ACC112 (cell line): ENCODE data around the gene PHF20.

Source experiments
- H2AFZ ChIP-seq: fragments of 200-600 bp; sonication (generic); one replicate; pipeline ENCODE4 v1.6.0; 2017; ENCODE audit warnings: antibody characterized with exemption, low read length; ENCODE audit not compliant: unreplicated experiment
- H3K27ac ChIP-seq: fragments of 200-600 bp; sonication (generic); 2 replicates; pipeline ENCODE4 v1.5.1; 2014; ENCODE audit warnings: low read depth, mild to moderate bottlenecking, antibody characterized with exemption, low read length, moderate library complexity
- H3K27me3 ChIP-seq: fragments of 200-600 bp; sonication (generic); 2 replicates; pipeline ENCODE4 v1.6.1; 2014; ENCODE audit warnings: mild to moderate bottlenecking, antibody characterized with exemption, low read length, moderate library complexity, mixed read lengths; ENCODE audit not compliant: insufficient read depth
- H3K36me3 ChIP-seq: fragments of 200-600 bp; sonication (generic); 2 replicates; pipeline ENCODE4 v1.6.1; 2016; ENCODE audit warnings: mild to moderate bottlenecking, antibody characterized with exemption, low read length, moderate library complexity, mixed read lengths; ENCODE audit not compliant: insufficient read depth
- H3K4me1 ChIP-seq: fragments of 200-600 bp; sonication (generic); one replicate; pipeline ENCODE4 v1.6.1; 2016; ENCODE audit warnings: low read length, mixed read lengths; ENCODE audit not compliant: insufficient read depth, unreplicated experiment, control insufficient read depth
- H3K4me3 ChIP-seq: fragments of 200-600 bp; sonication (generic); 2 replicates; pipeline ENCODE4 v1.5.1; 2014; ENCODE audit warnings: mild to moderate bottlenecking, low read depth, low read length
- H3K79me2 ChIP-seq: fragments of 200-600 bp; sonication (generic); one replicate; pipeline ENCODE4 v1.6.0; 2016; ENCODE audit warnings: low read length; ENCODE audit not compliant: control insufficient read depth, unreplicated experiment, insufficient read depth

PHF20 gene

DNA sequence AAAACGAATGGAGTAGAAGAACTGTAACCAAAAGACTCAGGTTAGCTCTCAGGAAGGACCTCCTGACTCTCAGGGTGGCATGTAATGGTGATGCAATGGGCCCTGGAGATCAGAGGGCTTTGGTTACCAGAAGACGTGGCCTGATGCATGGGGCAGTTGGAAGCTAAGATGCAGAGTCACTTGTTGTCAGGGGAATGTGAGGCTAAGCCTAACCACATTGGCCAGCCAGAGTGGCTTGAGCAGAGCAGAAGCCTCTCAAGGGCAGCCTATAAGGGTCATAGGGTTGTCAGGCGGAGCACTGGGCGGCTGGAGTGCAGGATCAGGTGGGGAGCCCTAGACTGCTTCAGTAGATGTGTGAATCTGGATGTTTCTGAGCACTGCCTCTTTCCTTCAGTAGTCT is 202.4 kb downstream of the PHF20 start:
- H3K4me3 ChIP-seq: no peak overlapping the region
- H3K79me2 ChIP-seq: no peaks in the 10 kb centered on the region
- no peaks in the 10 kb centered on the region for H3K27me3 ChIP-seq
- H3K4me1 ChIP-seq: peaks cover 9% of the 10 kb centered on the region
- H3K36me3 ChIP-seq: no peaks in the 10 kb centered on the region
- H2AFZ ChIP-seq: no peak overlapping the region
- H3K27ac ChIP-seq: no peak overlapping the region

DNA sequence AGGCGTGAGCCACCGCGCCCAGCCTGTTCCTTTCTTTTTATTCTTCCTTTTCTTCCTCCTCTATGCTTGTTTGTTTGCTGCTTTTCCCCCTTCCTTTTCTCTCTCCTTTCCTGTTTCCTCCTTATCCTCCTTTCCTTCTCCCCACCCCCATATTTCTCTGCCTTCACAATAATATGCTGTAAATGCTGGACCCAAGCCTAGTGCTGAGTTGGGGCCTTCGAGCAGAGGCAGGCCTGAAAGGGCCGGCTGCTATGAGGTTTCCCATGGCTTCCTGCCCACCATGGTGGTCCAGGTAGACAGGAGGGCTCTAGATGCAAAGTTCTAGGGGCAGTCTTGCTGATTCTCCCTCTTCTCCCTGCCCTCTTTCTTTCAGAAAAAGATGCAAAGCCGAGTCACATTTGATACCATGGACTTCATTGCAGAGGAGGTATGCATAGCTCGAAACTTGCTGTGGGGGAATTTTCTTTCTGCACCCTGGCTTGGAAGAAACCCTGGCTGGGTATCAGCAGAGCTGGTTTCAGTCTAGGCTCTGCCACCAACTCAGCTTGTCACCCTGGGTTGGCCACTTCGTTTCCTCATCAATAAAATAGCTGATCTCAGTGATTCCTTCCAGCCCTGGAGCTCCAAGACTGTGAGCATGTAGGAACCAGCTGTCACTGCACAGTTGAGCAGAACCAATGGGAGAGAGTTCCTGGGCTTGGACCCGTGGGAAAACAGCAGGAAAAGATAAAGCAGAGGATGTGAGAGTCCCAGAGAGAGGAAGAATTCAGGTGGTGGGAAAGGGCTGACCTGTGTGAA is 204.0 kb downstream of the PHF20 start:
- no peak overlapping the region for H3K27ac ChIP-seq
- H3K36me3 ChIP-seq: no peaks in the 10 kb centered on the region
- peaks cover 17% of the 10 kb centered on the region for H3K4me1 ChIP-seq
- no peaks in the 10 kb centered on the region for H3K79me2 ChIP-seq
- H3K27me3 ChIP-seq: no peaks in the 10 kb centered on the region
- H3K4me3 ChIP-seq: no peak overlapping the region
- no peak overlapping the region for H2AFZ ChIP-seq

DNA sequence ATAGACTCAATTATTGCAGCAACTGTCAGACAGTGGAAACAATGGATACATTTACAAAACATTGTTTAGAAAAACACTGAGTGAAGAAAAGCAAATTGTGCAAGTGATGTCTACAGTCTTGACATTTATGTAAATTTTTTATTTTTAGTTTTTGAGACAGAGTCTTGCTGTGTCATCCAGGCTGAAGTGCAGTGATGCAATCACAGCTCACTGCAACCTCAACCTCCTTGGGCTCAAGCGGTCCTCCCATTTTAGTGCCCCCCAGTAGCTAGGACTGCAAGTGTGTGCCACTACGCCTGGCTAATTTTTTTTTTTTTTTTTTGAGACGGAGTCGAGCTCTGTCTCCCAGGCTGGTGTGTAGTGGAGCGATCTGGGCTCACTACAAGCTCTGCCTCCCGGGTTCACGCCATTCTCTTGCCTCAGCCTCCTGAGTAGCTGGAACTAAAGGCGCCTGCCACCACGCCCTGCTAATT is 206.3 kb downstream of the PHF20 start:
- H2AFZ ChIP-seq: no peak overlapping the region
- no peak overlapping the region for H3K27ac ChIP-seq
- peaks cover 17% of the 10 kb centered on the region for H3K4me1 ChIP-seq
- H3K36me3 ChIP-seq: no peaks in the 10 kb centered on the region
- no peak overlapping the region for H3K4me3 ChIP-seq
- H3K79me2 ChIP-seq: no peaks in the 10 kb centered on the region
- H3K27me3 ChIP-seq: no peaks in the 10 kb centered on the region

DNA sequence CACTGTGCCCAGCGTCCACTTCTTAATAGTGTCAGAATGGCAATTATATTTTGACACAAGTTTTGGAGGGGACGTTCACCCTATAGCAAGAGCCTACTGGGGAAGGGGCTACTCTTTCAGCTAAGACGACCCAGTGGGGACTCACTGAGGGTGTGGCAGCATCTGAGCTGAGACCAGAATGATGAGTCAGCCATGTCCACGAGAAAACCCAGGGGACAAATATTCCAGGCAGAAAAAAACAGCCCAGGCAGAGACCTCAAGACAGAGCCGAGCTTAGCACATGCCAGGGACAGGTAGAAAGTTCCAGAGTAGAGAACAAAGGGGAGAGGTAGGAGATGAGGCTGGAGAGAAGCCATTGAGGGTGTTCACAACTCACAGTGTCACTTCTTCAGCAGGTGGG is 207.7 kb downstream of the PHF20 start:
- no peaks in the 10 kb centered on the region for H3K36me3 ChIP-seq
- no peaks in the 10 kb centered on the region for H3K79me2 ChIP-seq
- H3K27me3 ChIP-seq: no peaks in the 10 kb centered on the region
- no peak overlapping the region for H3K4me3 ChIP-seq
- H3K4me1 ChIP-seq: peaks cover 17% of the 10 kb centered on the region
- H3K27ac ChIP-seq: no peak overlapping the region
- H2AFZ ChIP-seq: no peak overlapping the region

DNA sequence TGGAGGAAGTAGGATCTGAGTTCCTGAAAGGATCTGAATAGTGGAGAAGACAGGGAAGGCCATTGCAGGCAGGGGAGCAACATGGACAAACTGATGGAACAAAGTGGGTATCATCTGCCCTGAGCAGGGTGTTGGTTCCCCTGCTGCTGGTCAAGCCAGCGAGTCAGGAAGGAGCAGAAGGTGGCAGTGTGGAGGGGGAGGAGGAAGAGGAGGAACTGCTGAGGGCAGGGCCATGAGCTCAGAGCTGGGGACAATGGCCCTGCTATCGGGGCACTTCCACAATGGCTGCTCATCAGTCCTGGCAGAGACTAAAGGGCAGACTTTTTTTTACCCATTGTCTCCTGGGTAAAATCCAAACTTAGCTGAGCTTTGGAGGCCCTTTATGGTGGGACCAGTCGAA is 210.2 kb downstream of the PHF20 start:
- Histone ChIP-seq H3K27ac (no peak overlapping the region), H3K36me3 (no peaks in the 10 kb centered on the region), H3K4me3 (no peak overlapping the region), H3K4me1 (peaks cover 17% of the 10 kb centered on the region), H2AFZ (no peak overlapping the region), H3K27me3 (no peaks in the 10 kb centered on the region), H3K79me2 (no peaks in the 10 kb centered on the region)

DNA sequence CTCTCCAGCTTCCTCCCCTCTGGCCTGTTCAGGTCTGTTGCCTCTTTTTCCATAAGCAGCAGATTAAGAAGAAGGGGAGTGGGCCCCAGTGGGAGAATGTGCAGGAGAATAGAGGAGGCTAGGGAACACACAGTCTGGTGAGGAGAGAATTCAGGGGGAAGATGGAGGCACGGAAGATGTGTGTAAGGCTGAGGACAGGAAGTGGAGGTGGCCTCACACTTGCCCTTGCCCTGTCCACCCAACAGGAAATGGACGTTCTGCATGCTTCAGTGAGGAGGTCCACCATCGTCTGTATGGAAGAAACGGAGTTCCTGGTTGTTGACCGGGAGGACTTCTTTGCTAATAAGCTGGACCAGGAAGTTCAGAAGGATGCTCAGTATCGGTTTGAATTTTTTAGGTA is 212.6 kb downstream of the PHF20 start:
- H3K79me2 ChIP-seq: no peaks in the 10 kb centered on the region
- peaks cover 7% of the 10 kb centered on the region for H3K4me1 ChIP-seq
- H3K4me3 ChIP-seq: no peak overlapping the region
- no peaks in the 10 kb centered on the region for H3K36me3 ChIP-seq
- H3K27me3 ChIP-seq: no peaks in the 10 kb centered on the region
- H3K27ac ChIP-seq: no peak overlapping the region
- no peak overlapping the region for H2AFZ ChIP-seq

DNA sequence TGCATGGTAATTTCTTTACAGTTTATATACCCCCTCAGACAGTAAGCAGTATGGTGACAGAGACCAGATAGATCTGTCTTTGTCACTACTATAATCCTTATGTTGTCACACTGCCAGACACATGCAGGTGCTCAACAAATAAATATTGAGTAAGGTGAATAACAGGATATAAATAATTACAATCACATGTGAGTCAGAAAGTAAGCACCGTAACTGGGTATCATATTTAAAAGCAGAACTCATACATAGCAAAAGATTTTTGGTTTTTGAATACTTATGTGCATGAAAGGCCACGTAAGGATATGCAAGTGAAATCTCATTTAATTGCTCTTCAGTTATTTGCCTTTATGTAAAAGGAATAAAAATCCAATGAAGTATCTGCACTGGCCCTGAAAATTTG is 214.0 kb downstream of the PHF20 start:
- Histone ChIP-seq H3K4me3 (no peak overlapping the region), H3K4me1 (no peaks in the 10 kb centered on the region), H2AFZ (no peak overlapping the region), H3K79me2 (no peaks in the 10 kb centered on the region), H3K36me3 (no peaks in the 10 kb centered on the region), H3K27ac (no peak overlapping the region), H3K27me3 (no peaks in the 10 kb centered on the region)

DNA sequence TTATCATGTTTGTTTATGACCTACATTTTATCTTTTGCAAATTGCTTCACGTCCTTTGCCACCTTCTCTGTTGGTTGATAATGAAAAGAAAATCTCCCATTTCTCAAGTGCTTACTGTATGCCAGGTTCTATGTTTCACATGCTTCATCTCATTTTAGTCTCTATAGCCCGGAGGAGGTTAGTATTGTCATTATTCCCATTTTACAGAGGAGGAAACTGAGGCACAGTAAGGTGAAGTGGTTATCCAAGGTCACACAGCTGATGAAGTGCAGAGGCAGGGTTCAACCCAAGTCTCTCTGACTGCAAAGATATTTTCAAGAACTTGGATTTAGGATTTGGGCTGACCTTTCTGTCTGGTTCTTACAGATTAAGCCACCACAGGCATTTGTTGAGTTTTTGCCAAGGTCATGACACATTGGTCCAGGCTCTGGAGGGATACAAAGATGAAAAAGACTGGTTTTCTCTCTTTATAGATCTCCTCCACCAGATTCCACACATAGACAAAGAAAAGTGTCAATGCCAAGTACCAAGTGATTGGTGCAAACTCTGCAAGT is 217.2 kb downstream of the PHF20 start:
- no peaks in the 10 kb centered on the region for H3K4me1 ChIP-seq
- no peaks in the 10 kb centered on the region for H3K36me3 ChIP-seq
- no peaks in the 10 kb centered on the region for H3K79me2 ChIP-seq
- no peak overlapping the region for H2AFZ ChIP-seq
- no peaks in the 10 kb centered on the region for H3K27me3 ChIP-seq
- H3K27ac ChIP-seq: no peak overlapping the region
- no peak overlapping the region for H3K4me3 ChIP-seq

DNA sequence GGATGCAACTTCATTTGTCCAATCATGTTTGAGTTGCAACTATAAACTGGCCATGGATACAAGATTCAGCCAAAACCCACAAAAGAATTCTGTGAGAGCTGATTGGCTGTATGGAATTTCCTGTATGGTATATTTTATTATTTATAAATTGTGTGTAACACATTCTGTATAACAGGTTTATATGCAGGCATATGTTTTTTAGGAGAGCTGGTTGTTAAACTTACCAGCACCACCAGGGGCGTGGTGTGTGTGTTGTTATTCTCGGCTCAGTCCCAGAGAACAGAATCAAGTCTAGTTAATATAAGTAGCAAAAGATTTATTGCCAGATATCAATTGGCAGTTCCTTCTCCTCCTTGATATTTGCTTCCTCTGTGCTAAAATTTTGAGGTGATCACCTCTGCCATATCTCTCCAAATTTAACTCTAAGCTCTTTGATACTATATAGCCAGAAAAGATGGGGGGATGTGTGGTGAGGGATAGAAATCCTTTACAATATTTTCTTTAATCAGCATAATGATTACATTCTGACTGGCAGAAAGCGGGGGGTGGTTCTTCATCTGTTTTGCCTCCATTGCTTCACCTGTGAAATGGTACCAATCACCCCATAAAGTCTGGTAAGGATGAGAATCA is 219.4 kb downstream of the PHF20 start:
- no peaks in the 10 kb centered on the region for H3K4me1 ChIP-seq
- no peak overlapping the region for H3K4me3 ChIP-seq
- H3K36me3 ChIP-seq: no peaks in the 10 kb centered on the region
- H3K79me2 ChIP-seq: no peaks in the 10 kb centered on the region
- no peak overlapping the region for H3K27ac ChIP-seq
- H3K27me3 ChIP-seq: no peaks in the 10 kb centered on the region
- no peak overlapping the region for H2AFZ ChIP-seq

DNA sequence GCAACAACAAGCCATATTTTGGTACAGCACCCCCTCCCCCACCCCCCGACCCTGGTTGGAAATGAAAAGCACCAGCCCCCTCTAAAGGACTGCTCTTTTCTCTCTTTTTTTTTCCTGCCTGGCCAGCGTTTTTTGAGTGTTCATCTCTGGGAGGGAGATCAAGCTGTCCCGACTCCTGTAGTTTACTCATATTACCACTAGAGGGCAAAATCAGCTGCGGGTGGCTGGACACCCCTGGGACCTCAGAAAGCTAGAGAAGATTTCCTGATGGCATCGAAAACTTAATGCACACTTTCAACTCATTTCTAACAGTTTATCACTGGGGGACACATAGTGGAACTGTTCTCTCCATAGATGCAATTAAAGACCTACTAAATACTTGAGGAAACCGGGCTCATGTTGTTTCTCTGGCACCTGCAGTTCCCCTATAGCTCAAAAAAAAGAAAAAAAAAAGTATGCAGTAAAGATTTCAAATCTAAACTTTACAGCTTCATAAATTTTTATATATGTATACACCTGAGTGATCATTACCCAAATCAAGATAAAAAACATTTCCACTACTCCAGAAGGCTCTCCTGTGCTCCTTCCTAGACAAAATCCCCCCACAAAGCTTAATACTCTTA is 221.0 kb downstream of the PHF20 start:
- Histone ChIP-seq H2AFZ (peak overlapping the region; percentile 37), H3K36me3 (no peaks in the 10 kb centered on the region), H3K4me1 (no peaks in the 10 kb centered on the region), H3K79me2 (no peaks in the 10 kb centered on the region), H3K27ac (no peak overlapping the region), H3K27me3 (no peaks in the 10 kb centered on the region), H3K4me3 (no peak overlapping the region)
